ENCODE measurements around the gene TMEM82.

- TF ChIP-seq ZNF341 (tag by site-specific recombination; IDR thresholded peaks at IDR 0.05; ENCODE audit: low read depth) (no peak), ZNF704 (tag by site-specific recombination; IDR thresholded peaks at IDR 0.05) (no peak), ZNF558 (tag by site-specific recombination; IDR thresholded peaks at IDR 0.05) (no peak), CTCF (tag by site-specific recombination; IDR thresholded peaks at IDR 0.05) (no peak), ZNF239 (tag by site-specific recombination; IDR thresholded peaks at IDR 0.05) (no peak), YY1 (tag by site-specific recombination; IDR thresholded peaks at IDR 0.05) (no peak), ZNF677 (tag by site-specific recombination; IDR thresholded peaks at IDR 0.05) (no peak), REST (tag by site-specific recombination; IDR thresholded peaks at IDR 0.05) (no peak), ZNF302 (tag by site-specific recombination; IDR thresholded peaks at IDR 0.05; ENCODE audit: low read depth) (no peak), ATF2 (tag by site-specific recombination; IDR thresholded peaks at IDR 0.05; ENCODE audit: low read depth) (no peak), BCL11B (tag by site-specific recombination; IDR thresholded peaks at IDR 0.05; ENCODE audit: low read depth) (no peak), ZNF274 (IDR thresholded peaks at IDR 0.05; ENCODE audit: low read length) (no peak), ZNF274 (tag by site-specific recombination; IDR thresholded peaks at IDR 0.05; ENCODE audit: borderline replicate concordance) (no peak)
Measured at GRCh38 chr1:15735304-15736037, 6.8 kb upstream of the TMEM82 start.
